ENCODE data around the gene MINDY4.

DNA sequence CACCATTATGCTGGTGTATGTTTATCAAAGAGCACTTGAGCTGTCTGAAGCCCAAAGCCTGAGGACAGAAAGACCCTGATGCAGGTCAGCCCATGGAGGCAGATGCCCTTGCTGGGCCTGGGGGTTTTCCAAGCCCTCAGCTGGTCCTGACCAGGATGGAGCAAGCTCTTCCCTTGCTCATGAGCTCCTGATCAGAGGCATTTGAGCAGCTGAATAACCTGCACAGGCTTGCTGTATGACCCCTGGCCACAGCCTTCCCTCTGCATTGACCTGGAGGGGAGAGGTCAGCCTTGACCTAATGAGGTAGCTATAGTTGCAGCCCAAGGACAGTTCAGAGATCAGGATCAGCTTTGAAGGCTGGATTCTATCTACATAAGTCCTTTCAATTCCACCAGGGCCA is 153.4 kb downstream of the MINDY4 start:
- TF ChIP-seq POLR2A (IDR thresholded peaks at IDR 0.05) (no peak), POLR2AphosphoS5 (IDR thresholded peaks at IDR 0.05) (no peak)
- TF ChIP-seq, protein P1, sequence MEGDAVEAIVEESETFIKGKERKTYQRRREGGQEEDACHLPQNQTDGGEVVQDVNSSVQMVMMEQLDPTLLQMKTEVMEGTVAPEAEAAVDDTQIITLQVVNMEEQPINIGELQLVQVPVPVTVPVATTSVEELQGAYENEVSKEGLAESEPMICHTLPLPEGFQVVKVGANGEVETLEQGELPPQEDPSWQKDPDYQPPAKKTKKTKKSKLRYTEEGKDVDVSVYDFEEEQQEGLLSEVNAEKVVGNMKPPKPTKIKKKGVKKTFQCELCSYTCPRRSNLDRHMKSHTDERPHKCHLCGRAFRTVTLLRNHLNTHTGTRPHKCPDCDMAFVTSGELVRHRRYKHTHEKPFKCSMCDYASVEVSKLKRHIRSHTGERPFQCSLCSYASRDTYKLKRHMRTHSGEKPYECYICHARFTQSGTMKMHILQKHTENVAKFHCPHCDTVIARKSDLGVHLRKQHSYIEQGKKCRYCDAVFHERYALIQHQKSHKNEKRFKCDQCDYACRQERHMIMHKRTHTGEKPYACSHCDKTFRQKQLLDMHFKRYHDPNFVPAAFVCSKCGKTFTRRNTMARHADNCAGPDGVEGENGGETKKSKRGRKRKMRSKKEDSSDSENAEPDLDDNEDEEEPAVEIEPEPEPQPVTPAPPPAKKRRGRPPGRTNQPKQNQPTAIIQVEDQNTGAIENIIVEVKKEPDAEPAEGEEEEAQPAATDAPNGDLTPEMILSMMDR (IDR thresholded peaks at IDR 0.05), result no peak

Data from transverse colon (tissue), 4 donors.